ENCODE measurements around the gene ZNF747. TPM values are rescaled to one million over a fixed set of nuclear protein-coding genes. Genes with fewer than 3 reads are reported as not detected.
A peak's percentile ranks its signal among the peaks of the same experiment; 100 is the strongest.

The ZNF747 gene
- total RNA-seq, 1 experiment from 2014 or later, result 10.9 TPM

- peak overlapping the region; percentile 91 for H3K27ac ChIP-seq (ENCODE audit: low read length)
- H3K9me3 ChIP-seq (ENCODE audit: control insufficient read depth, insufficient read depth, low read depth, low read length), result no peaks in the 10 kb centered on the region
- POLR2A ChIA-PET, result no interaction called here
- intact Hi-C loops (cut with micrococcal nuclease; ENCODE audit: unreplicated experiment) (no loop called here), in situ Hi-C loops (cut with HindIII; ENCODE audit: low pct_unique_long_range_greater_than_20kb, low sequenced_read_pairs) (no loop called here)
- DNase-seq (ENCODE audit: low read depth, low spot score) (no peak), ATAC-seq (peak; percentile 52)
- TF ChIP-seq CTCF (IDR thresholded peaks at IDR 0.05) (no peak), REST (IDR thresholded peaks at IDR 0.05; ENCODE audit: insufficient read depth in 1 of 2, low read depth in 2 of 2, low read length in 1 of 2) (no peak), TCF7L2 (IDR thresholded peaks at IDR 0.05; ENCODE audit: low read depth, low read length) (no peak), POLR2AphosphoS5 (IDR thresholded peaks at IDR 0.05; ENCODE audit: low read depth, low read length) (no peak; the same call in 1 of the 2 replicates), SIN3A (IDR thresholded peaks at IDR 0.05; ENCODE audit: borderline replicate concordance, insufficient read depth, low read depth, low read length) (no peak)
- H3K36me3 ChIP-seq (ENCODE audit: control insufficient read depth, insufficient read depth, low read length), result no peaks in the 10 kb centered on the region
- CTCF ChIA-PET, result interaction anchor here (0.5 to 1.2 kb wide), 4 partner anchors 25 to 131 kb away, joined by 3 to 6 read pairs (median 3); partner anchors contain the start of genes DCTPP1 and PRR14
- no TSS peak for BruUV-seq (replicated peaks)
- no peaks in the 10 kb centered on the region for H3K27me3 ChIP-seq (ENCODE audit: control insufficient read depth, insufficient read depth, low read length)
- peaks cover 9% of the 10 kb centered on the region; the same call in 1 of the 2 replicates for H3K4me1 ChIP-seq (ENCODE audit: control insufficient read depth, insufficient read depth, low read length)
- H3K4me3 ChIP-seq (ENCODE audit: low read depth in 2 of 2, low read length in 2 of 2), result peak overlapping the region; percentile 47 to 72
Measured at GRCh38 chr16:30561089-30561816, 26.6 kb upstream of the ZNF747 start.

GRCh38 chr16:30559690-30560089 is 25.0 kb upstream of the ZNF747 start:
- ATAC-seq, result no peak
- DNase-seq (ENCODE audit: low read depth, low spot score), result no peak
- BruUV-seq (replicated peaks), result no TSS peak
- intact Hi-C loops (cut with micrococcal nuclease; ENCODE audit: unreplicated experiment), result no loop called here
- ChIA-PET CTCF (no interaction called here), POLR2A (no interaction called here)
- TF ChIP-seq REST (IDR thresholded peaks at IDR 0.05; ENCODE audit: insufficient read depth in 1 of 2, low read depth in 2 of 2, low read length in 1 of 2), result no peak
- no peak for TF ChIP-seq TCF7L2 (IDR thresholded peaks at IDR 0.05; ENCODE audit: low read depth, low read length)
- no peak for TF ChIP-seq CTCF (IDR thresholded peaks at IDR 0.05)
- no peak for TF ChIP-seq POLR2AphosphoS5 (IDR thresholded peaks at IDR 0.05; ENCODE audit: low read depth, low read length)
- H3K27me3 ChIP-seq (ENCODE audit: control insufficient read depth, insufficient read depth, low read length), result no peaks in the 10 kb centered on the region
- no peaks in the 10 kb centered on the region for H3K9me3 ChIP-seq (ENCODE audit: control insufficient read depth, insufficient read depth, low read depth, low read length)
- peaks cover 9% of the 10 kb centered on the region; the same call in 1 of the 2 replicates for H3K4me1 ChIP-seq (ENCODE audit: control insufficient read depth, insufficient read depth, low read length)
- H3K27ac ChIP-seq (ENCODE audit: low read length), result peak overlapping the region; percentile 85
- no peaks in the 10 kb centered on the region for H3K36me3 ChIP-seq (ENCODE audit: control insufficient read depth, insufficient read depth, low read length)
- no peak overlapping the region for H3K4me3 ChIP-seq (ENCODE audit: low read depth in 2 of 2, low read length in 2 of 2)
- in situ Hi-C loops (cut with HindIII; ENCODE audit: low pct_unique_long_range_greater_than_20kb, low sequenced_read_pairs), result no loop called here
